GM18870 (cell line): ENCODE data around the gene YPEL1.
"Not testable (repeated sequence)": the region's sequence is repeated elsewhere in the genome, so short reads cannot be mapped to it uniquely, and the experiment has no call there.

Source experiments
- ATAC-seq: cut with Tn5 transposase; IDR thresholded peaks from one replicate; pipeline ENCODE4 v1.9.1; 2021; ENCODE audit warnings: moderate library complexity; ENCODE audit not compliant: unreplicated experiment

Gene YPEL1

DNA sequence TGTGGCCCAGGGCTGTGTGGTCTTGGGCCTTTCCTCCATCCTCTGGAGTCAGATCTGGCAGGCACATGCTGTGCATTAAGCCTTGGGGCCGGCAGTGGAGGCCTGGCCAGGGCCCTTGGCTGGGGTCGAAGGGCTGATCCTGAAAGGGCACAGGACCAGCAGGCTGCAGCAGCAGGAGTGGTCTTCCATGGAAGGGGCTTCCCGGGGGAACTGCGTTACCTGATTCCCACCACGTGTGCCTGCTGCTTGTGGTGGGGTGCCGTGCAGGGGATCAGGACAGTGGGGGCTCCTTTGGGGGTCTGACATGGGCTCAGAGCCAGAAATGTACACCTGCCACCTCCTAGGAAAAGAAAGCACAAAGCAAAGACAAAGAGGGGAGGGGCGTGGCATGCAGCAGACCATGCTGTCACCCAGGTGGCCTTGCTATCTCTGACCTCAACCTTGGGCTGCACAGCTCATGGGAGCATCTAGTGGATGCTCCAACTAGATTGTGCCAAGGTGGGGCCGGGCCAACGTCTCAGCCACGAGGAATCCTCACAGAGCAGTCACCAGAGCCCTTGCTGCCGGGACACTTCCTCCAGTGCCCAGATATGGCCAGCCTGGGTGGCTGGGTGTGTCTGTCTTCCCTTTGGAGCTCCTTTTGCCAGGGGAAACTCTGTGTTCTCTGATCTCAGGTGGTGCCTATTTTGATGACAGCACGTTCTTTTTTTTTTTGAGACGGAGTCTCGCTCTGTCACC, 17.9 kb upstream of the YPEL1 start:
- ATAC-seq: no peak

GRCh38 chr22:21752276-21752675, 16.7 kb upstream of the YPEL1 start:
- ATAC-seq: no peak

DNA sequence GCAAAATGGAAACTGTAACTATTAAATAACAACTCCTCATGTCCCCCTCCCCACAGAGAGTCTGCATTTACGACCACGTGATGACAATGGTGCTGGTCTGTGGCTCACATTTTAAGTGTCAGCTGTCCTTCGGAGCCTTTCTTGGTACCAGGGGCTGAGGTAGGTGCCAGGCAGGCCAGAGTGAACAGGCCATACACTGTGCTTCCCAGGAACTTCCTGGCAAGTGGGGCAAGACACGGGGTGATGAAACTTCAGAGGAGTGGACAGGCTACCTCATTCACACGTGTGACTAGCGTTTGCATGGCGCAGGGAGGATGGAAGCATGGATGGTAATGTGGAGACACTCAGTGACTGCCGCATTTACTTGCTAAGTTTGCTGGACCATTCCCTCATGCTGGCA, 10.4 kb upstream of the YPEL1 start:
- no peak for ATAC-seq

DNA sequence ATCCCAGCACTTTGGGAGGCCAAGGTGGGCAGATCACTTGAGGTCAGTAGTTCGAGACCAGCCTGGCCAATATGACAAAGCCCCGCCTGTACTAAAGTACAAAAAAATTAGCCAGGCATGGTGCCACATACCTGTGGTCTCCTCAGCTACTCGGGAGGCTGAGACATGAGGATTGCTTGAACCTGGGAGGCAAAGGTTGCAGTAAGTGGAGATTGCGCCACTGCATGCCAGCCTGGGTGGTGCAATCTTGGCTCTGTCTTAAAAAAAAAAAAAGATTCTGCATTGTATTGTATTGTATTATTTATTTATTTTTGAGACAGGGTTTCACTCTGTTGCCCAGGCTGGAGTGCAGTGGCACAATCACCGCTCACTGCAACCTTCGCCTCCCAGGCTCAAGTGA, 9.3 kb upstream of the YPEL1 start:
- ATAC-seq: not testable (repeated sequence)

DNA sequence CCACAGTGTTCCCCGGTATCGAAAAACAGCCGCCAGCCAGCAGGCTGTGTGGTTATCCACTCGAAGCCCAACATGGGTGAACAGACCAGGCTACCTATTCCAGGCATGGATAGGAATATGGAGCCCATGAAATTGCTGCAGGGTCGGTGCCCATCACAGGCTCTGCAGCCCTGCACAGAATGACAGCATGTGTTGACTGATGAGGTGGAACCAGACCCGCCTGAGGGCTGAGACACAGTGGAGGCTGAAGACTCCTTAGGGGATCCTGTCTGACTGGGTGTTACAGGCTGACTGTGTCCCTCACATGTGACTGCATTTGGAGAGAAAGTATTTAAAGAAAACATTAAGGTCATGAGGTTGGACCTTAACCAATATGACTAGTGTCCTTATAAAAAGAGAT, 6.2 kb upstream of the YPEL1 start:
- ATAC-seq: no peak

- no peak for ATAC-seq
These were observed 5.5 kb upstream of the YPEL1 start for GRCh38 chr22:21741059-21741458.

GRCh38 chr22:21739828-21740377, 4.3 kb upstream of the YPEL1 start:
- no peak for ATAC-seq

GRCh38 chr22:21738966-21739365, 3.4 kb upstream of the YPEL1 start:
- ATAC-seq: no peak

DNA sequence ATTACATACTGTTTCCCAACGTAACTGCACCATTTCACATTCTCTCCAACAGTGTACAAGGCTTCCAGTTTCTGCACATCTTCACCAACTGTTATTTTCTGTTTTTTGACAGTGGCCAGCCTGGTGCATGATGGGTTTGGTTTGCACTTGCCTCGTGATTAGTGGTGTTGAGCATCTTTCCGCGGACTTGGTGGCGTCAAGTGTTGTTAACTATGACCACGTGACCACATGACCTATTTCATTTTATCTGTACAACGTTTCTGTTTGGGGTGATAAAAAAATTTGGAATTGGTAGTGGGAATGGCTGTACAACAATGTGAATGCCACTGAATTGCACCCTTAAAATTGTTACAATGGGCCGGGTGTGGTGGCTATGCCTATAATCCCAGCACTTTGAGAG, 2.5 kb upstream of the YPEL1 start:
- no peak for ATAC-seq

DNA sequence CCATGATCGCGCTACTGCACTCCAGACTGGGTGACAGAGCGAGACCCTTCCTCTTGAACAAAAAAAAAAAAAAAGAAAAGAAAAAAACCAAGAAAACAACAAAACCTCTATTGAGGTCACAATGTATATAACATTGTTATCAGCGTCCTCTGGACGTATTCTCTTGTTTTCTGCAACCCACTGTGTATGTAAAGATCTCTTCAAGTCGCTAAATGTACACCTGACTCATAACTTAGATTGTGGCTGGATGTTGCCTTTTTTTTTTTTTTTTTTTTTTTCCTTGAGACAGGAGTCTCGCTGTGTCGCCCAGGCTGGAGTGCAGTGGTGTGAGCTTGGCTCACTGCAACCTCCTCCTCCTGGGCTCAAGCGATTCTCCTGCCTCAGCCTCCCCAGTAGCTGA, 1.4 kb upstream of the YPEL1 start:
- ATAC-seq: no peak

DNA sequence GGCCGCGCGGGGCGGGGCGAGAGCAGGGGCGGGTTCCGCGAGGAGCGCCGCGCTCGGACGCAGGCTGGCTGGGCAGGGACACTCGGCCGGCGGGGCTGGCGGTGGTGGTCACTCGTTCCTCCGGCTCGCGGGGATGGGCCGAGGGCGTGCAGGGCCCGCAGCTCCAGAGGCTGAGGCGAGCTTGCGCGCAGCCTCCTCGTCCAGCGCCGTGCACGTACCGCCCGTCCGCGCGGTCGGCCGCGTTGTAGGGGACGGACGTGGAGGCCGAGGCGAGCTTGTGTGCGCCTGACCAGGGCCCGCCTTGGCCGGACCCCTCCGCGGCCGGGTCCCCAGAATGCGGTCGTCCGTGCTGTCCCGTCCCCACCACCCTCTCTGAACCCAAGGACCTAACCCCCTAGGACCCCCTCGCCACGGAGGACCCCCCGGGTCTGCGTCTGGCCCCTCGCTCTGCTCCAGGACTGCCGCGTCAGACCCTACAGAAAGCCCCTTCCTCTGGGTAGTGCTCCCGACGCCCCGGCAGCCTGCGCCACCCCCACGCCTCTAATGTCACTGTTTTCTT, 569 bp upstream of the YPEL1 start:
- no peak for ATAC-seq

DNA sequence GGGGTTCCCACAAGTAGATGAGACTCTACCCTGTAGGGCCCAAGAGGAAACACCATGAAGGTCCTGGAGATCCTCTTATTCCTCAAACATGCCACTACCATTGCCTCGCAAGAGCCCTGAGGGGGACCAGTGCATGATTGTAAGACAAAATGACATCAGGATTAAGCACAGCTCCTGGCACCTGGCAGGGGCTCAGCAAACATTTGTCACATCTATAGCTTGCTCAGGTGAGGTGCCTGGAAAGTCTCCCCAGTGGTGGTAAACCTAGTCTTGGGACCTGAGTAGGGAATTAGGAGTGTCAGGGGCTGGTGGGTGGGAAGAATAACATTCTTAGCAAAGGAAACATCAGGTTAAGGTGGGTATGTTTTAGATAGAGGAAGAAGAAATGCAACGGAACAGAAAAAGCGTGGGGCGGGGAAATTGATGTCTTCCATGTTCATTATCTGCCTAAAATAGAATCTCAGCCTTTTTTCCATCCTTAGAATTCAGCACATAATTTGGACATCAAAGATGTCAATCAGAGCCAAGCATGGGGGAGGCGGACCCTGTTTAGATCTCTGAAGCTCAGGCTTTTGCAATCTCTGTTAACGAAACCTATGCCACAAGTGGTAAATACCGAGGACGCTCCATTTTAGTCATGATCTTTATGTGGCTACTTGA, 924 bp downstream of the YPEL1 start:
- ATAC-seq: no peak

DNA sequence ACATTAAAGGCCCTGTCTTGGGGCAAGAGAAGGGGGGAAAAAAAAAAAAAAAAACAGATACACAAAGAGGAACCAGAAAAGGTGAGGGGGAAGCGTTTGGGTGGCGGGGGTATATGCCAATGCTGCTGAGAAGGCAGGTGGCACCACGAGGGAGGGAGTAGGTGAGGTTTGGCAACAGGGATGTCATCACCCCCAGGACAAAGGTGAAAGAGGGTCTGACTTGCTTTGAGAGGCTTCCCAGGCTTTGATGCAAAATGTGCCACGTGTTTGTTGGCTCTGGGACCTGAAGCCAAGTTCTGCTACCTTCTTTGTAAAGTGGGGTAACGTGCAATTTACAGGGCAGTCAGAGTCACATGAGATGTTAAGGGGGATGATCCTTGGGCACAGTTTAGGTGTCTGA, 4.1 kb downstream of the YPEL1 start:
- no peak for ATAC-seq

DNA sequence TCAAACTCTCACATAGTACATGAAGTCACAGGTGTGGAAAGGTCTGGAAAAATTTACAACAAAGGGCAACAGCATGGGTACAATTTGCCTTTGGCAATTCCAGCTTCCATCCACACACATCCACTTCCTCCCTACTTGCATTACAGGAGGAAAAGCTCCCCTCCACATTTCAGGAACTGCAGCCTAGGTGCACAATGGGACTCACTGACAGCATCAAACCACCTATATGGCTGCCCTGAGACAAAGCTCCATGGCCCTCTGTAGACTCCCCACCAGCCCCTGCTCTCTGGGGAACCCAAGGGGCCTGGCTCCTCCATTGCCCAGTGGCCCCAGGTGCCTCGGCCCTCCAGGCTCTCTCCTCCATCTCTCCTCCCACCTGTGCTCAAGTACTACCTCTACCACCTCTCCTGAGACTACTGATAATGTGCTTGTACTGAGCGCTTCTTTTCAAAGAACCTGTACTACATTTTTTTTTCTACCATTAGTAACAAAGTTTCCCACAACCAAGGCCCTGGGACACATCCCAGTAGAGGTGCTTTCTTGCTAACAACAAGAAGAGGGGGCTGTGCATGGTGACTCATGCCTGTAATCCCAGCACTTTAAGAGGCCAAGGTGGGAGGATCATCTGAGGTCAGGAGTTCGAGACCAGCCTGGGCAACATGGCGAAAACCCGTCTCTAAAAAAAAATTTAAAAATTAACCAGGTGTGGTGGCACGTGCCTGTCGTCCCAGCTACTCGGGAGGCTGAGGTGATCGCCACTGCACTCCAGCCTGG, 4.9 kb downstream of the YPEL1 start:
- no peak for ATAC-seq

DNA sequence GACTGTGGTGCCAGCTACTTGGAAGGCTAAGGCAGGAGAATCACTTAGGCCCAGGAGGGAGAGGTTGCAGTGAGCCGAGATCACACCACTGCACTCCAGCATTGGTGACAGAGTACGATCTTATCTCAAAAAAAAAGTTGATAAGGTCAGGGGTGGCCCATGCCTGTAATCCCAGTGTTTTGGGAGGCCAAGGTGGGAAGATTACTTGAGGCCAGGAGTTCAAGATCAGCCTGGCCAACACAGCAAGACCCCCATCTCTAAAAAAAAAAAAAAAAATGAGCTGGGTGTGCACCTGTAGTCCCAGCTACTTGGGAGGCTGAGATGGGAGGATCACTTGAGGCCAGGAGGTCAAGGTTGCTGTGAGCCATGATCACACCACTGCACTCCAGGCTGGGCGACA, 6.4 kb downstream of the YPEL1 start:
- ATAC-seq: not testable (repeated sequence)

DNA sequence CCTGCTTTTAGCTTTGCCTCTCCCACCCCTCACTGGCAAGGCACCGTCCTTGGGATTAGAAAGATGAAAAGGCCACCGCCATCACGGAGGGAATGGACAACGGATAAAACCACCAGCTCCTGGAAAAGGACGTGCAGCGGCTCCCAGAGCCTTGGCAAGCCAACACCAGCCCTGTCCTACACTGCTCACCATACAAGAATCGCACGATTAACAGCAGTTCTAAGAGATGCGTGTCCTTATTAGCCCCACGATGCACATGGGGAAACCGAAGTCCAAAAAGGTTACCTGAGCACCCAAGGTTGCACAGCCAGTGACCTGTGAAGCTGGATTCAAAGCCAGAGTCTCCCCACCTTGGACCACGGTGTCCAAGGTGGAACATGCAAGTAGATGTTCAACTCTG, 7.3 kb downstream of the YPEL1 start:
- ATAC-seq: no peak

DNA sequence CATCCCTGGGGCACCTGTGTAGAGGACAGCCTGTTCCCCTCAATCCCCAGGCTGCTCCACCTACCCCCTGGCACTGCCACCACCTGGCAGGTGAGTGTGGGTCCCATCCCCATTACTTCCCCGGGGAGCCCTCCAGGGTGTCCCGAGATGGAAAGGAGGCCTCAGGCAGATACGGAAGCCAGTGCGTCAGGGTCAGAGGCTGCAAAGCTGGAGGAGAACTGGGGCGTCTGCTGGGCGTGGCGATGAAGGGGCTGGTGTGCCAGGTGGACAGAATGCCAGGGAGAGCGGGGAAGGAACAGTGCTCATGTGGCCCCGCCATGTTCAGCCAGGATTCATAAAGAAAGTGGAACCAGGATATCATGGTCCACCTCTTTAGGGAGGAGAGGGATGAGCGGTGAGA, 7.8 kb downstream of the YPEL1 start:
- no peak for ATAC-seq

DNA sequence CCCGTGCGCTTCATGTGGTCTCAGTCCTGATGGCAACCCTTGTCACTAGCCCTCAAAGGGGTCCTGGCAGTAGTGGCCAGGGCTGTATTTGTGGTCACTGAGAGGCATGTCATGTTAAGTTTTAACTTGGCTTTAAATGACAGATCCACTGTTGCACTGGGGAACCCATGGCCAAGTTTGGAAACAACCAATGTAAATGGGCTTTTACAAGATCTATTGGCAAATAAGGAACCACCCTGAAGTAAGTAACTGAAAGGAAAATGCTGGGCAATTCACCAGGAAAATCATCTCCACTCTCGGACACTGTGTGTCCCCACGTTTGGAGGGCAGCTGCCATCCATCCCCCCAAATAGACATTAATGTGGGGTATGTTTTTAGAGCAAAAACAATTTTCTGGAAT, 8.4 kb downstream of the YPEL1 start:
- ATAC-seq: no peak

- no peak for ATAC-seq
These were observed 8.9 kb downstream of the YPEL1 start for GRCh38 chr22:21726650-21727049.

- no peak for ATAC-seq
These were observed 9.5 kb downstream of the YPEL1 start for GRCh38 chr22:21725956-21726649.

DNA sequence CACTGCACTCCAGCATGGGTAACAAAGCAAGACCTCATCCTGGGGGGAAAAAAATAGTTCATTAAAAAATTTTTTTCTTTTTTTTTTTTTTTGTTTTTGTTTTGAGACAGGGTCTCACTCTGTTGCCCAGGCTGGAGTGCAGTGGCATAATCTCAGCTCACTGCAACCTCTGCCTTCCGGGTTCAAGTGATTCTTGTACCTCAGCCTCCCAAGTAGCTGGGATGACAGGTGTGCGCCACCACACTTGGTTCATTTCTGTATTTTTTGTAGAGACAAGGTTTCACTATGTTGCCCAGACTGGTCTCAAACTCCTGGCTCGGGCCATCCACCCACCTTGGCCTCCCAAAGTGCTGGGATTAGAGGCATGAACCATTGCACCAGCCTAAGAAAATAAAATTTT, 11.1 kb downstream of the YPEL1 start:
- ATAC-seq: not testable (repeated sequence)
